Measurements from ENCODE around the gene ATXN7L3. TPM values are rescaled to one million over a fixed set of nuclear protein-coding genes. Genes with fewer than 3 reads are reported as not detected.

The ATXN7L3 gene
- total RNA-seq, 2 donors from 2014 or later, result 45.8 to 72.0 TPM

- DNase-seq (ENCODE audit: low spot score), result no peak
These were observed 36.8 kb upstream of the ATXN7L3 start for GRCh38 chr17:44236444-44236991.

DNA sequence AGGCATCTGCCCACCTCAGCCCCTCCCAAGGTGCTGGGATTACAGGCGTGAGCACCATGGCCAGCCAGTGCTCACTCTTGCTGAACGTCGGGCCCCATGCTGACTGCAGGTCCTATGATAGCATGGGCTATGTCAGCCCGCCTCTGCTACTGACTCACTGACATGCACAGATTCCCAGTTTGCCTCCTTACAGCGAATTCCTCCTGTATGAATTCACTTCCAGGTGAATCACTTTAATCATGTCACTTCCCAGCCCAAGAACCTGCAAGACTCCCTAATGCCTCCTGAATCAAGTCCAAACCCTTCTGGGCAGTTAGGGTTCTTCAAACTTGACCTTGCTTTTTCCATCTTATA is 35.9 kb upstream of the ATXN7L3 start:
- Histone ChIP-seq H3K36me3 (no peaks in the 10 kb centered on the region), H3K9me3 (no peaks in the 10 kb centered on the region), H3K4me3 (no peak overlapping the region), H3K27ac (no peak overlapping the region), H3K4me1 (replicated peaks) (no peaks in the 10 kb centered on the region), H3K27me3 (replicated peaks; ENCODE audit: insufficient read depth) (no peaks in the 10 kb centered on the region)
- DNase-seq (ENCODE audit: low spot score), result no peak
- 86% methylated on average over 4 of the region's 5 CpGs for WGBS
- intact Hi-C loops (cut with DNase I), result no loop called here
- TF ChIP-seq POLR2AphosphoS5 (IDR thresholded peaks at IDR 0.05) (no peak), POLR2A (IDR thresholded peaks at IDR 0.05) (no peak)
- TF ChIP-seq, protein P1, sequence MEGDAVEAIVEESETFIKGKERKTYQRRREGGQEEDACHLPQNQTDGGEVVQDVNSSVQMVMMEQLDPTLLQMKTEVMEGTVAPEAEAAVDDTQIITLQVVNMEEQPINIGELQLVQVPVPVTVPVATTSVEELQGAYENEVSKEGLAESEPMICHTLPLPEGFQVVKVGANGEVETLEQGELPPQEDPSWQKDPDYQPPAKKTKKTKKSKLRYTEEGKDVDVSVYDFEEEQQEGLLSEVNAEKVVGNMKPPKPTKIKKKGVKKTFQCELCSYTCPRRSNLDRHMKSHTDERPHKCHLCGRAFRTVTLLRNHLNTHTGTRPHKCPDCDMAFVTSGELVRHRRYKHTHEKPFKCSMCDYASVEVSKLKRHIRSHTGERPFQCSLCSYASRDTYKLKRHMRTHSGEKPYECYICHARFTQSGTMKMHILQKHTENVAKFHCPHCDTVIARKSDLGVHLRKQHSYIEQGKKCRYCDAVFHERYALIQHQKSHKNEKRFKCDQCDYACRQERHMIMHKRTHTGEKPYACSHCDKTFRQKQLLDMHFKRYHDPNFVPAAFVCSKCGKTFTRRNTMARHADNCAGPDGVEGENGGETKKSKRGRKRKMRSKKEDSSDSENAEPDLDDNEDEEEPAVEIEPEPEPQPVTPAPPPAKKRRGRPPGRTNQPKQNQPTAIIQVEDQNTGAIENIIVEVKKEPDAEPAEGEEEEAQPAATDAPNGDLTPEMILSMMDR (IDR thresholded peaks at IDR 0.05), result no peak

More at GRCh38 chr17:44236444-44236991, 36.8 kb upstream of the ATXN7L3 start:
- TF ChIP-seq POLR2A (IDR thresholded peaks at IDR 0.05) (no peak), POLR2AphosphoS5 (IDR thresholded peaks at IDR 0.05) (no peak)
- TF ChIP-seq, protein P1 (IDR thresholded peaks at IDR 0.05), result no peak
- intact Hi-C loops (cut with DNase I), result no loop called here
- Histone ChIP-seq H3K27ac (no peak overlapping the region), H3K4me1 (replicated peaks) (no peaks in the 10 kb centered on the region), H3K9me3 (no peaks in the 10 kb centered on the region), H3K4me3 (no peak overlapping the region), H3K27me3 (replicated peaks; ENCODE audit: insufficient read depth) (no peaks in the 10 kb centered on the region), H3K36me3 (no peaks in the 10 kb centered on the region)
- WGBS, result 78% methylated on average over 5 of the region's 5 CpGs

DNA sequence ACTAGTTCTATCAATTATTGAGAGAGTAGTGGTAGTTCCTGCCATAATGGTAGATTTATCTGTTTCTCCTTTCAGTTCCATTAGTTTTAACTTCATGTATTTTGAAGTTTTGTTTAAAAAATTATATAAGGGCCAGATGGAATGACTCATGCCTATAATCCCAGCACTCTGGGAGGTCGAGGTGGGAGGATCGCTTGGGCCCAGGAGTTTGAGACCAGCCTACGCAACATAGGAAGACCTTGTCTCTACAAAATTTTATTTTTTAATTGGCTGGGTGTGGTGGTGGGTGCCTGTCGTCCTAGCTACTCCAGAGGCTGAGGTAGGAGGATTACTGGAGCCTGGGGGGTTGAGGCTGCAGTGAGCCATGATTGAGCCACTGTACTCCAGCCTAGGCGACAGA is 33.9 kb upstream of the ATXN7L3 start:
- no peaks in the 10 kb centered on the region for H3K9me3 ChIP-seq
- WGBS, result 82% methylated on average over 5 of the region's 5 CpGs

GRCh38 chr17:44232061-44232460 is 32.4 kb upstream of the ATXN7L3 start:
- Histone ChIP-seq H3K27ac (no peak overlapping the region), H3K9me3 (no peaks in the 10 kb centered on the region), H3K4me1 (replicated peaks) (no peaks in the 10 kb centered on the region), H3K27me3 (replicated peaks; ENCODE audit: insufficient read depth) (no peaks in the 10 kb centered on the region), H3K36me3 (no peaks in the 10 kb centered on the region), H3K4me3 (no peak overlapping the region)
- intact Hi-C loops (cut with DNase I), result no loop called here
- DNase-seq (ENCODE audit: low spot score), result no peak
- WGBS, result 90% methylated on average over 7 of the region's 7 CpGs
- TF ChIP-seq POLR2A (IDR thresholded peaks at IDR 0.05) (no peak), POLR2AphosphoS5 (IDR thresholded peaks at IDR 0.05) (no peak)
- TF ChIP-seq, protein P1 (IDR thresholded peaks at IDR 0.05), result no peak

More for the DNA sequence above, 33.9 kb upstream of the ATXN7L3 start:
- Histone ChIP-seq H3K36me3 (no peaks in the 10 kb centered on the region), H3K27ac (no peak overlapping the region), H3K4me1 (replicated peaks) (no peaks in the 10 kb centered on the region), H3K27me3 (replicated peaks; ENCODE audit: insufficient read depth) (no peaks in the 10 kb centered on the region), H3K4me3 (no peak overlapping the region)
- TF ChIP-seq POLR2A (IDR thresholded peaks at IDR 0.05), result no peak
- no peak for DNase-seq (ENCODE audit: low spot score)
- intact Hi-C loops (cut with DNase I), result no loop called here

DNA sequence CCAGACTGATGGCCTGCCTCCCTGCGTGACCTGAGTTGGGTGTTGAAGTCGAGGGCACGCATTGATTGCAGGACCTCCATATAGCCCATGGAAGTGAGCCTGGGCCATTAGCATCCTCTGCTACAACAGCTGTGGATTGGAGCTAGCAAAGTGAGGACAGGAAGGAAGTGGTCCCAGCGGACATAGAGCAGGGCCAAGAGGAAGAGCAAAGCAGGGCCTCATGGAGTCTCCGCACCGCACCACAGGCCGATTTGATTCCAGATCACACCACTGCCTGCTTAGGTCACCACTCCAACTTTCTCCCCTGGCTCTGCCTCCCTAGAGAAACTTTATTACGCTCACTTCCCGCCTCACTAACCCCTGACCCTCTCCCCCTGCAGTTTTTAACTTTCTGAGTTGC is 30.5 kb upstream of the ATXN7L3 start:
- WGBS, result 78% methylated on average over 9 of the region's 9 CpGs
- Histone ChIP-seq H3K9me3 (no peaks in the 10 kb centered on the region), H3K27me3 (replicated peaks; ENCODE audit: insufficient read depth) (no peaks in the 10 kb centered on the region), H3K27ac (no peak overlapping the region), H3K4me1 (replicated peaks) (no peaks in the 10 kb centered on the region), H3K36me3 (no peaks in the 10 kb centered on the region), H3K4me3 (no peak overlapping the region)
- DNase-seq (ENCODE audit: low spot score), result no peak
- intact Hi-C loops (cut with DNase I), result no loop called here
- TF ChIP-seq, protein P1 (IDR thresholded peaks at IDR 0.05), result no peak
- no peak for TF ChIP-seq POLR2A (IDR thresholded peaks at IDR 0.05)
- no peak for TF ChIP-seq POLR2AphosphoS5 (IDR thresholded peaks at IDR 0.05)

Data from prostate gland (tissue), 2 donors.